ENCODE measurements around the gene RGS10. TPM values are rescaled to one million over a fixed set of nuclear protein-coding genes. Genes with fewer than 3 reads are reported as not detected.
"Not testable (repeated sequence)": the region's sequence is repeated elsewhere in the genome, so short reads cannot be mapped to it uniquely, and the experiment has no call there.

The RGS10 gene
- polyA plus RNA-seq, 1 donor = 26.9 TPM

- no peak for DNase-seq
Observed at GRCh38 chr10:119469846-119470245, 72.7 kb downstream of the RGS10 start.

GRCh38 chr10:119469325-119469707 lies 73.2 kb downstream of the RGS10 start:
- DNase-seq = no peak

DNA sequence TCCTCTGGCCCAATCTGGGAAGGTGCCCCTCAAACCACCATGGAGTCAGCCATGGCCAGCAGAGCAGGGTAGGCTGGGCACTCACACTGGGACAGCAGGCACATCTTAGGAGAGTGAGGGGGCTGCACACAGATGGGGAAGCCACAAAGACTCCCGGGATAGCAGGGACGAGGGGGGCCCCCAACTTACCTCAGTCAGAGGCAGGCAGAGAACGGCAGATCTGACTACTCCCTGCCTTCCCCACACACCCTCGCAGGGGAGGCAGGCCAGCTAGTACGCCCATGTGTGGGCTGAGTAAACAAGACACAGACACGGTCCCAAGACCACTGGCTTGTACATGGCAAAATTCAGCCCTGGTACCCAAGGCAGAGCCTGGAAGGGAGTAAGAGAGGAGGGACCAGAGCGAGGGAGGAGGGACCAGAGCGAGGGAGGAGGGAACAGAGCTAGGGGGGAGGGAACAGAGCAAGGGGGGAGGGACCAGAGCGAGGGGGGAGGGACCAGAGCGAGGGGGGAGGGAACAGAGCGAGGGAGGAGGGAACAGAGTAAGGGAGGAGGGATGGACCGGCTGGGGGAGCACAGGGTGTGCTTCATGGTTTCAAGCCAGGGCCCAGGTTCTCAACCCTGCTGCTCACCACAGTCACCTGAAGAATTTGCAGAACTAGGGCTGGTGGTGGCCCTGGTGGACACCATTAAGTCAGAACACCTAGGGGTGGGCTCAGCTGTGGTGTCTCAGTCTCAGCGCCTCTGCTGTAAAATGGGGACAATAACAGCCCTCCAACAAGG lies 73.8 kb downstream of the RGS10 start:
- no peak for DNase-seq

DNA sequence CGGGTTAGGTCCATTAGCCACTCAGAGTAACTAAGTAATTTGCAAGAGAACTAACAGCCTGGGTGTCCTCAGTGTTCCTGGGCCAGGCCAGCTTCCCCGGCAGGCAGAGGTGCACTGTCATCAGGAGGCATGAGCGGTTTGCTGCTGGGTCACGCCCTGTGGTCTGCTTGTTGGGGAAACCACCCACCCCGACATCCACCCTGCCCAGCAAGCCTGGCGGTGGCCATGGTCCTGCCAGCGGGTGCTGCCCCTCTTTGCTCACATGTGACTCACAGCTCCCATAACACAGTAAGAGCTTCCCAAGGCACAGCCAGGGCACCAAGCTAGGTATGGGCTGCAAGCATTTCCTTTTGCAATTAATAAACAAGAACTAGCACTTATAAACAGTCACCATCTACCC lies 75.9 kb downstream of the RGS10 start:
- no peak for DNase-seq

- DNase-seq = no peak
Observed at GRCh38 chr10:119466076-119466475, 76.4 kb downstream of the RGS10 start.

GRCh38 chr10:119465085-119465484 lies 77.4 kb downstream of the RGS10 start:
- DNase-seq = no peak

- DNase-seq = not testable (repeated sequence)
Observed at GRCh38 chr10:119463195-119463594, 79.3 kb downstream of the RGS10 start.

- DNase-seq = no peak
Observed at GRCh38 chr10:119462773-119463172, 79.7 kb downstream of the RGS10 start.

DNA sequence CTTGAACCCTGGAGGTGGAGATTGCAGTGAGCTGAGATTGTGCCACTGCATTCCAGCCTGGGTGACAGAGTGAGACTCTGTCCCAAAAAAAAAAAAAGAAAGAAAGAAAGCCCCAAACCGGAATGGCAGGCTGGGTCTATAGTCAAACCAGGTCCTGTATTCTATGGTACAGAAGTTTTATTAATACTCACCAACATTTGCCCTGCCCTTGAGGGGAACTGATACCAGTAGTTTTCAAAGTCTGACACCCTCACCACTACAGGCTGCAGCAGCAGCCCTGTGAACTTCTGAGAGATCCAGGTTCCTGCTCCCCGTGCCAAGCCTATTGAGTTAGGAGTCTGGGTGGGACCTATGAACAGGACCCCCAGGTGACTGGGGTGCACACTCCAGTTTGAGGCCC lies 80.6 kb downstream of the RGS10 start:
- no peak for DNase-seq

DNA sequence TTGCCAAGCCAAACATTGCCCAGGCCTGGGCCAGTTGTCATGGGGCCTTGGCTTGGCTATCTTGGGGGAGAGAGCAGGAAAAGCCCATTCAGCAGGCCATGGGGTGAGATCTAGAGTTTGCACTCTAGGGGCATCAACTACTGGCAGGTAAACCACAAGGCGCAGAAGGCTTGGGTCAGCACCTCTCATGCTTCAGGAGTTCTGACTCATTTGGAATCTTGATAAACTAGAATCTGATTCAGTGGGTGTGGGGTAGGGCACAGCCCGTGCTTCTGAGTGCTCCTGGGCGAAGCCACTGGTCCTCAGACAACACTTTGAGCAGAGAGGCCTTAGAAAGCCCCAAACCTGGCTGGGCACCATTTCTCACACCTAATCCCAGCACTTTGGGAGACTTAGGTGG lies 81.1 kb downstream of the RGS10 start:
- no peak for DNase-seq

- DNase-seq = no peak
Observed at GRCh38 chr10:119460369-119461195, 81.9 kb downstream of the RGS10 start.

GRCh38 chr10:119459681-119460340 lies 82.7 kb downstream of the RGS10 start:
- no peak for DNase-seq

DNA sequence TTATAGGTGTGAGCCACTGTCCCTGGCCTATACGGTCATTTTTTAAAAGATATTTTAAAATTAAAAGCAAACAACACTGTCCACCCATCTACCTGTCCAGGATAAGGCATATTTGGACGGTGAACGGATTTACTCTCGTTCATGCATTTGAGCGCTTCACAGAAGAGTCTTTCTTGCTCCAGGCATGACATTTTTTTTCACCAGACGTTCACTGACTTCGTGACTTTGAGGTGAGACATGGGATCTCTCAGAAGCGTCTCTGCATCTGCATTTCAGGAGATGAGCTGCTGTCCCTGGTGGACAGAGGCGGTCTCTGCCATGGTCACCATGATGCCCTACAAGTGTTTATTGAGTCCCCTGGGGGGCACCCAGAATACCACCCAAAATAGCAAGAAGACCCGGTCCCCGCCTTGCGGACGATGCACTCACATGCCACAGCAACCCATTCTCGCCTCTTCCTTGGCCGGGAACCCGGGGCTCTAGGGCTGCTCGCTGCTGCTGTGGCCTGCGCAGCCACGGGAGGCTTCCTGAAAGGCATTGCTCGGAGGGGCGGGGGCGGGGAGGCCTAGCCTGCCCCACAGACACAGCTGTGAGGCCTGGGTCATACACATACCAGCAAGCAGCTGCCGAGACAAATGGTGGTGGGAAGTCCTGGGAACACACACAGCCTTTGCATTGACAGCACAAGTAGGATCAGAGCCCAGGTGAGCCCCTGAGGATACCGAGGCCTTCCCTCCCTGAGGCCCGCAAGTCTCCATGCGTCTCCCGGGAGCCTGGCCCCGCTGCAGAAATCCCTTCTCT lies 84.4 kb downstream of the RGS10 start:
- DNase-seq = no peak

DNA sequence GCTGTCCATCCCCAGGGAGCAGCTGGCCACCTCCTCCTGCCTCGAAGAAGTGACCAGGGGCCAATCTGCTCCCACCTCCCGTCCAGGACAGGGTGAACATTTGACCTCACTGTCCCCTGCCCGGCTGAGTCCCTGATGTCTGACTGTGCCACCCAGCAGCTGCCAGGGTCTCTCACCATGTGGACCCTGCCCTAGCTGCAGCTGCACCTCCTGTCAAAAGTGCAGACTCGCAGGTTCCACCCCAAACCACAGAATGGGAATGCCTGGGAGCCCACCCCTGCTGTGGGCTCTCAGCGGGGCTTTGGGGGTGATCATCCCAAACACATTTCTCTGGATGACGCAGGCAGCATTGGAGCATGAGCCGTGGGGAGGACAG lies 86.1 kb downstream of the RGS10 start:
- DNase-seq = no peak

- DNase-seq = no peak
Observed at GRCh38 chr10:119455609-119456434, 86.7 kb downstream of the RGS10 start.

DNA sequence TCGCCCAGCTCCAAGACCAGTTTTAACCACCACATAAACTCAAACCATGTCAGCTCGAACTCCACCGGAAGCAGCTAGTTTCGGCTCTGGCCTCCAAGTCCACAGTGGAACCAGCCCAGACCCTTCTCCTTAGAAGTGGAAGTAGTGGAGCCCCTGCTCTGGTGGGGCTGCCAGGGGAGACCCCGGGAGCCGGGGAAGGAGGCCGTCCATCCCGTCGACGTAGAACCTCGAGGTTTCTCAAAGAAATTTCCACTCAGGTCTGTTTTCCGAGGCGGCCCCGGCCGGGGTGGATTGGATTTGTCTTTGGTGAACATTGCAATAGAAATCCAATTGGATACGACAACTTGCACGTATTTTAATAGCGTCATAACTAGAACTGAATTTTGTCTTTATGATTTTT lies 87.5 kb downstream of the RGS10 start:
- DNase-seq = no peak

DNA sequence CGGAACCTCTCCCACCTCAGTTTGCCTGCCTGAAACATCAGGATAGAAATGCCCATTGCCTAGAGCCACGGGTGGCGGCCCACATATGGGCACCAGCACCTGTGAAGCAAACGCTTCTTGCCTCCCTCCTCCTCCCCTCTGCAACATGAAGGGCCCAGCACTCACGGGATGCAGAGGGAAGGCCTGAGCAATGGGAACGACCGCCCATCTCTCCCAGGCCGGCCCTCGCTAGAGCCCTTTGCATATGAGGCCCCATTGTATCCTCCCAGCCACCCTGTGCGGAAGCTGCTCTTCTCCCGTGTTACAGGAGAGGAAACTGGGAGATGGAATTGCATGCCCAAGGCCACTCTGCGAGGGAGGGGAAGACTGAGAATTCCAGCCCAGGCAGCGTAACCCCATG lies 88.2 kb downstream of the RGS10 start:
- no peak for DNase-seq

DNA sequence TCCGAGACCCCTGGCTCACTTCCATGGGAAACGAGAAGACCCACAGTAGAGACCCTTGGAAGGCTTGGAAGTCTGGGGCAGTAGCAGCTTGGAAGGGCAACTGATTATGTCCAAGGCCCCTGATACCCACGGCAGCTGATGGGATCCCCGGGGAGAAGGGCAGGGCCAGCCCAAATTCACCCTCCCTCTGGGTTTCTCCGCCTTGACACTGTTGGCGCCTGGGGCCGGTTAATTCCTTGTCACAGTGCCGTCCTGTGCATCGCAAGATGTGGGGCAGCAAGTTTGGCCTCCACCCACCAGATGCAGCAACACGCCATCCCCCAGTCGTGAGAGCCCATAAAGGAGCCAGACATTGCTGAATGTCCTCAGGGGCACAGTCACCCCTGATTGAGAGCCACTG lies 89.2 kb downstream of the RGS10 start:
- DNase-seq = no peak

- DNase-seq = no peak
Observed at GRCh38 chr10:119452396-119452795, 90.1 kb downstream of the RGS10 start.

DNA sequence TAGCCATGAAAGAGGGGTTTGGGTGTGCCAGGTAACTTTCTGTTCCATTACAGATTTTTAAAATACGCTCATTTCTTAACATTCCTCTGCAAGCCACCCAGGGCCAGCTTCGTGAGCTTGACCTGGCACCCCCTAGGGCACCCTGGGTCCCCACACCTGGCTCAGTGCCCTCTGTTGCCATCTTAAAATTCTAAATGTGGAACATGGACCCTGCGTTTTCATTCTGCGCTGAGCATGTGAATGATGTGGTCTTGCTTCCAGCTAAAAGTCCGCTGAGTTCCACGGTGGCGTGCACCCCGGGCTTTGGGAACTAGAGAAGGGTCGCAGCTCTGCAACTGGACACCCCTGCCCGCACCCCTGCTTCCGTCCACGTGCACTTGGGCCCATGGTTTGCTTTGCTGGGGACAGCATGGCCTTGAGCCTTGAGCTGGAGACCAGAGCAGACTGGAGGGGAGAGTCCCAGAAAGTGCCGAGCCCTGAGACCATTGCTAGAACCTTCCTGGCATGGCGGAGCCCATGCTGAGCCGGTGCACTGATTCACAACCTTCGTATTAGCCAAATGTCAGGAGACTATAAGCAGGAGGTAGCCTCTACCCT lies 91.1 kb downstream of the RGS10 start:
- no peak for DNase-seq
